Liver (tissue), 9 donors: ENCODE results near the gene MARVELD3. TPM values are rescaled to one million over a fixed set of nuclear protein-coding genes. Genes with fewer than 3 reads are reported as not detected.

Source experiments
- DNase-seq: peaks from one replicate; pipeline ENCODE4 v3.0.0-alpha.2; 2017; ENCODE audit warnings: low spot score
- H3K27ac ChIP-seq, 2 donors: one replicate each; pipeline ENCODE4 v1.7.0; 2013; ENCODE audit warnings: inconsistent platforms in 2 of 2, low read length in 2 of 2, control low read depth in 1 of 2, low read depth in 1 of 2, mild to moderate bottlenecking in 1 of 2
- H3K27me3 ChIP-seq, 4 donors: one replicate each; pipeline versions ENCODE4 v1.6.1 to v1.7.0; 2013; ENCODE audit warnings: low read length in 3 of 4, inconsistent platforms in 1 of 4, mild to moderate bottlenecking in 1 of 4, moderate library complexity in 1 of 4; ENCODE audit not compliant: control insufficient read depth in 4 of 4, insufficient read depth in 4 of 4
- H3K36me3 ChIP-seq, 4 donors: one replicate each; pipeline versions ENCODE4 v1.6.1 to v1.7.0; 2013; ENCODE audit warnings: low read length in 3 of 4, mild to moderate bottlenecking in 3 of 4, low read depth in 1 of 4, moderate library complexity in 1 of 4; ENCODE audit not compliant: control insufficient read depth in 4 of 4, insufficient read depth in 3 of 4
- H3K4me1 ChIP-seq, 4 donors: one replicate each; pipeline versions ENCODE4 v1.6.1 to v1.7.0; 2013; ENCODE audit warnings: low read length in 3 of 4, mild to moderate bottlenecking in 3 of 4, moderate library complexity in 1 of 4; ENCODE audit not compliant: control insufficient read depth in 4 of 4, insufficient read depth in 4 of 4
- H3K4me3 ChIP-seq, 3 donors: one replicate each; pipeline versions ENCODE4 v1.6.1 to v1.7.0; 2013; ENCODE audit warnings: low read length in 3 of 3, control low read depth in 1 of 3, low read depth in 1 of 3, mild to moderate bottlenecking in 1 of 3
- H3K9ac ChIP-seq, 2 donors: one replicate each; pipeline ENCODE4 v1.7.0; 2013; ENCODE audit warnings: low read length in 2 of 2, mild to moderate bottlenecking in 2 of 2, moderate library complexity in 2 of 2, control low read depth in 1 of 2, low read depth in 1 of 2
- H3K9me3 ChIP-seq, 4 donors: one replicate each; pipeline versions ENCODE4 v1.6.1 to v1.7.0; 2013; ENCODE audit warnings: low read length in 3 of 4; ENCODE audit not compliant: control insufficient read depth in 4 of 4
- EGR1 ChIP-seq, 2 donors: IDR thresholded peaks; 2 replicates each; pipeline ENCODE4 v1.6.1; 2016 to 2018; ENCODE audit warnings: antibody characterized with exemption in 2 of 2, low read depth in 2 of 2
- FOXA1 ChIP-seq: IDR thresholded peaks from 2 replicates; pipeline ENCODE4 v1.6.1; 2016; ENCODE audit warnings: antibody characterized with exemption
- FOXA2 ChIP-seq: IDR thresholded peaks from 2 replicates; pipeline ENCODE4 v1.6.1; 2016; ENCODE audit warnings: antibody characterized with exemption
- GABPA ChIP-seq, 2 donors: IDR thresholded peaks in 1 of 2; conservative IDR thresholded peaks in 1 of 2; 2 replicates each; pipeline ENCODE4 v1.6.1; 2016; ENCODE audit warnings: antibody characterized with exemption in 2 of 2, mild to moderate bottlenecking in 1 of 2, moderate library complexity in 1 of 2
- HNF4A ChIP-seq, 2 donors: conservative IDR thresholded peaks; 2 replicates each; pipeline ENCODE4 v1.6.1; 2016; ENCODE audit warnings: antibody characterized with exemption in 2 of 2, mild to moderate bottlenecking in 2 of 2
- HNF4G ChIP-seq: IDR thresholded peaks from 2 replicates; pipeline ENCODE4 v1.6.1; 2016; ENCODE audit warnings: antibody characterized with exemption
- JUND ChIP-seq, 2 donors: IDR thresholded peaks; 2 replicates each; pipeline ENCODE4 v1.6.1; 2016; ENCODE audit warnings: antibody characterized with exemption in 2 of 2
- NR2F2 ChIP-seq: IDR thresholded peaks from 2 replicates; pipeline ENCODE4 v1.6.1; 2016; ENCODE audit warnings: antibody characterized with exemption
- RAD21 ChIP-seq, 2 donors: IDR thresholded peaks; 2 replicates each; pipeline ENCODE4 v1.6.1; 2016; ENCODE audit warnings: antibody characterized with exemption in 2 of 2, mild to moderate bottlenecking in 2 of 2
- RXRA ChIP-seq, 2 donors: IDR thresholded peaks; 2 replicates each; pipeline ENCODE4 v1.6.1; 2017 to 2018; ENCODE audit warnings: antibody characterized with exemption in 2 of 2, mild to moderate bottlenecking in 1 of 2
- SP1 ChIP-seq: IDR thresholded peaks from 2 replicates; pipeline ENCODE4 v1.6.1; 2018; ENCODE audit warnings: antibody characterized with exemption, mild to moderate bottlenecking
- TAF1 ChIP-seq: conservative IDR thresholded peaks from 2 replicates; pipeline ENCODE4 v1.6.1; 2016; ENCODE audit warnings: antibody characterized with exemption, mild to moderate bottlenecking
- YY1 ChIP-seq: IDR thresholded peaks from 2 replicates; pipeline ENCODE4 v1.6.1; 2016; ENCODE audit warnings: antibody characterized with exemption, mild to moderate bottlenecking
- WGBS: extraction: QIAGEN DNeasy Blood & Tissue Kit; methylation state at CpG from one replicate; pipeline ENCODE4 v1.1.7; 2013; 5-methylcytosine and 5-hydroxymethylcytosine counted together
- polyA plus RNA-seq, 2 donors: library from polyadenylated mRNA; stranded (reverse) in 1 of 2; unstranded in 1 of 2; fragments of 200-250 nt in 1 of 2; fragments of >200 nt in 1 of 2; fragmentation: Nextera tagmentation in 1 of 2; extraction: Ambion mirVana in 1 of 2; gene quantifications; one replicate each; pipeline versions ENCODE4 v1.2.1 to v1.2.3, GENCODE V29; 2013 to 2015
- total RNA-seq, 2 donors: library from RNA; depleted of rRNA; stranded (reverse); fragments of >200 nt; gene quantifications; one replicate each; pipeline ENCODE4 v1.2.3, GENCODE V29; 2014
- TF ChIP-seq, protein P1 (sequence below): IDR thresholded peaks from 2 replicates; pipeline ENCODE4 v1.6.1; 2016; ENCODE audit warnings: antibody characterized with exemption
- TF ChIP-seq, protein P2 (sequence below): IDR thresholded peaks from 2 replicates; pipeline ENCODE4 v1.6.1; 2016; ENCODE audit warnings: antibody characterized with exemption, mild to moderate bottlenecking
- TF ChIP-seq, protein P3 (sequence below): fragments of 150-350 bp; IDR thresholded peaks from 2 replicates; pipeline ENCODE4 v1.5.1; 2017; ENCODE audit warnings: improper control_type of control experiment, low read depth, low read length; ENCODE audit not compliant: missing input control
- TF ChIP-seq, protein P4 (sequence below): IDR thresholded peaks from 2 replicates; pipeline ENCODE4 v1.6.1; 2016; ENCODE audit warnings: antibody characterized with exemption
- TF ChIP-seq, protein P5 (sequence below): IDR thresholded peaks from 2 replicates; pipeline ENCODE4 v1.6.1; 2016; ENCODE audit warnings: antibody characterized with exemption
- donor health status: healthy.
- donor health status: healthy.
- donor health status: healthy.
- donor health status: healthy.
- donor health status: healthy.

The MARVELD3 gene
- total and polyA plus RNA-seq, 4 donors = 1.8 to 4.9 (median 4.1) TPM

DNA sequence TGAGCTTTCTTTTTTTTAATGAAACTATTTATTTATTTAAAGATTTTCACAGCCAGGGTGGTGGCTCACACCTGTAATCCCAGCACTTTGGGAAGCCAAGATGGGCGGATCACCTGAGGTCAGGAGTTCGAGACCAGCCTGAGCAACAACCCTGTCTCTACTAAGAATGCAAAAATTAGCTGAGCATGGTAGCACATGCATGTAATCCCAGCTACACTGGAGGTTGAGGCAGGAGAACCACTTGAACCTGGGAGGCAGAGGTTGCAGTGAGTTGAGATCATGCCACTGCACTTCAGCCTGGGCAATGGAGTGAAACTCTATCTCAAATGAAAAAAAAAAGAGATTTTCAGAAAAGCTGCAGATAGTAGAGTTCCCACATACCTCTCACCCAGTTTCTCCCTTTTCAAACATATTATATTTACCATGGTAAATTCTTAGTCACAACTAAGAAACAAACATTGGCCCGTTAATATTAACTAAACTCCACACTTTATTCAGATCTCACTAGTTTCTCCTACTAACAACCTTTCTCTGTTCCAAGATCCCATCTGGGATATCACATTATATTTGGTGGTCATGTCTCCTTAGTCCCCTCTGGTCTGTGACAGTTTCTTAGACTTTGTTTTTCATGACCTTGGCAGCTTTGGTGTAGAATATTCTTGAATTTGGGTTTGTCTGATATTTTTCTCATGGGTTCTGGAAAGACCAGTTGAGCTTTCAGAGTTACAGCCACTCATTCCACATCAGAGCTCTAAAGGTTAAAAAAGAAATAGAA is 41.3 kb upstream of the MARVELD3 start:
- Histone ChIP-seq H3K27ac (peak overlapping the region; percentile 76 to 84), H3K9me3 (no peaks in the 10 kb centered on the region), H3K9ac (peak overlapping the region in 1 of 2 donors; percentile 81), H3K36me3 (no peaks in the 10 kb centered on the region), H3K4me1 (peaks cover 3 to 28% (median 7%) of the 10 kb centered on the region in 4 donors), H3K27me3 (no peaks in the 10 kb centered on the region), H3K4me3 (no peak overlapping the region)
- TF ChIP-seq RXRA (IDR thresholded peaks at IDR 0.05) (peak in 1 of 2 donors; percentile 38), JUND (IDR thresholded peaks at IDR 0.05) (no peak), HNF4A (conservative IDR thresholded peaks at IDR 0.05) (peak in 1 of 2 donors; percentile 31), EGR1 (IDR thresholded peaks at IDR 0.05; ENCODE audit: low read depth in 2 of 2) (no peak)
- TF ChIP-seq, protein P1, sequence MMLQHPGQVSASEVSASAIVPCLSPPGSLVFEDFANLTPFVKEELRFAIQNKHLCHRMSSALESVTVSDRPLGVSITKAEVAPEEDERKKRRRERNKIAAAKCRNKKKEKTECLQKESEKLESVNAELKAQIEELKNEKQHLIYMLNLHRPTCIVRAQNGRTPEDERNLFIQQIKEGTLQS = no peak
- TF ChIP-seq, protein P2, sequence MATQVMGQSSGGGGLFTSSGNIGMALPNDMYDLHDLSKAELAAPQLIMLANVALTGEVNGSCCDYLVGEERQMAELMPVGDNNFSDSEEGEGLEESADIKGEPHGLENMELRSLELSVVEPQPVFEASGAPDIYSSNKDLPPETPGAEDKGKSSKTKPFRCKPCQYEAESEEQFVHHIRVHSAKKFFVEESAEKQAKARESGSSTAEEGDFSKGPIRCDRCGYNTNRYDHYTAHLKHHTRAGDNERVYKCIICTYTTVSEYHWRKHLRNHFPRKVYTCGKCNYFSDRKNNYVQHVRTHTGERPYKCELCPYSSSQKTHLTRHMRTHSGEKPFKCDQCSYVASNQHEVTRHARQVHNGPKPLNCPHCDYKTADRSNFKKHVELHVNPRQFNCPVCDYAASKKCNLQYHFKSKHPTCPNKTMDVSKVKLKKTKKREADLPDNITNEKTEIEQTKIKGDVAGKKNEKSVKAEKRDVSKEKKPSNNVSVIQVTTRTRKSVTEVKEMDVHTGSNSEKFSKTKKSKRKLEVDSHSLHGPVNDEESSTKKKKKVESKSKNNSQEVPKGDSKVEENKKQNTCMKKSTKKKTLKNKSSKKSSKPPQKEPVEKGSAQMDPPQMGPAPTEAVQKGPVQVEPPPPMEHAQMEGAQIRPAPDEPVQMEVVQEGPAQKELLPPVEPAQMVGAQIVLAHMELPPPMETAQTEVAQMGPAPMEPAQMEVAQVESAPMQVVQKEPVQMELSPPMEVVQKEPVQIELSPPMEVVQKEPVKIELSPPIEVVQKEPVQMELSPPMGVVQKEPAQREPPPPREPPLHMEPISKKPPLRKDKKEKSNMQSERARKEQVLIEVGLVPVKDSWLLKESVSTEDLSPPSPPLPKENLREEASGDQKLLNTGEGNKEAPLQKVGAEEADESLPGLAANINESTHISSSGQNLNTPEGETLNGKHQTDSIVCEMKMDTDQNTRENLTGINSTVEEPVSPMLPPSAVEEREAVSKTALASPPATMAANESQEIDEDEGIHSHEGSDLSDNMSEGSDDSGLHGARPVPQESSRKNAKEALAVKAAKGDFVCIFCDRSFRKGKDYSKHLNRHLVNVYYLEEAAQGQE = no peak
- 41% methylated on average over 3 of the region's 3 CpGs for WGBS
- no peak for DNase-seq

DNA sequence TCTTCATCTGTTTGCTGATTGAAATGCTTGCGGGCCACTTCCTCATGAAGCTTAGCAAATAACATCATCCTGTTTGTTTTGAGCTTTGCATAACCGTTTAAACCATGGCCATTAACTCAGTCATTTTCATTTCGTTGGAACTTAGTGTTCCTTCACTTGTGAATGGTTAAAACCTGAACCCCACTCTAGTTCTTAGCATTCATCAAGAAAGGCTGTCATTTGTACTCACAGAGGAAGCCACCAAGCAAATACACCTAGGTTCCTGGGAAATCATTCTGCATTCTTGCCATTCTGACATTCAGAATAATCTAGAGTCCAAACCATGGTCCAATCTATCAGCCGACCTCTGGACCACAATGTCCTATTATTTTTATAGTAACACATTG is 40.7 kb upstream of the MARVELD3 start:
- Histone ChIP-seq H3K4me1 (peaks cover 5 to 25% (median 6%) of the 10 kb centered on the region in 4 donors), H3K9me3 (no peaks in the 10 kb centered on the region), H3K27me3 (no peaks in the 10 kb centered on the region), H3K36me3 (no peaks in the 10 kb centered on the region), H3K4me3 (no peak overlapping the region), H3K9ac (peak overlapping the region in 1 of 2 donors; percentile 81), H3K27ac (peak overlapping the region; percentile 76 to 84)
- TF ChIP-seq, protein P2 = peak; percentile 71
- TF ChIP-seq, protein P3, sequence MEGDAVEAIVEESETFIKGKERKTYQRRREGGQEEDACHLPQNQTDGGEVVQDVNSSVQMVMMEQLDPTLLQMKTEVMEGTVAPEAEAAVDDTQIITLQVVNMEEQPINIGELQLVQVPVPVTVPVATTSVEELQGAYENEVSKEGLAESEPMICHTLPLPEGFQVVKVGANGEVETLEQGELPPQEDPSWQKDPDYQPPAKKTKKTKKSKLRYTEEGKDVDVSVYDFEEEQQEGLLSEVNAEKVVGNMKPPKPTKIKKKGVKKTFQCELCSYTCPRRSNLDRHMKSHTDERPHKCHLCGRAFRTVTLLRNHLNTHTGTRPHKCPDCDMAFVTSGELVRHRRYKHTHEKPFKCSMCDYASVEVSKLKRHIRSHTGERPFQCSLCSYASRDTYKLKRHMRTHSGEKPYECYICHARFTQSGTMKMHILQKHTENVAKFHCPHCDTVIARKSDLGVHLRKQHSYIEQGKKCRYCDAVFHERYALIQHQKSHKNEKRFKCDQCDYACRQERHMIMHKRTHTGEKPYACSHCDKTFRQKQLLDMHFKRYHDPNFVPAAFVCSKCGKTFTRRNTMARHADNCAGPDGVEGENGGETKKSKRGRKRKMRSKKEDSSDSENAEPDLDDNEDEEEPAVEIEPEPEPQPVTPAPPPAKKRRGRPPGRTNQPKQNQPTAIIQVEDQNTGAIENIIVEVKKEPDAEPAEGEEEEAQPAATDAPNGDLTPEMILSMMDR = no peak
- peak in 1 of 2 donors; percentile 21 for TF ChIP-seq EGR1 (IDR thresholded peaks at IDR 0.05; ENCODE audit: low read depth in 2 of 2)
- peak; percentile 23 to 54 for TF ChIP-seq JUND (IDR thresholded peaks at IDR 0.05)
- peak; percentile 75 for TF ChIP-seq HNF4G
- peak; percentile 12 for TF ChIP-seq FOXA1
- TF ChIP-seq, protein P4, sequence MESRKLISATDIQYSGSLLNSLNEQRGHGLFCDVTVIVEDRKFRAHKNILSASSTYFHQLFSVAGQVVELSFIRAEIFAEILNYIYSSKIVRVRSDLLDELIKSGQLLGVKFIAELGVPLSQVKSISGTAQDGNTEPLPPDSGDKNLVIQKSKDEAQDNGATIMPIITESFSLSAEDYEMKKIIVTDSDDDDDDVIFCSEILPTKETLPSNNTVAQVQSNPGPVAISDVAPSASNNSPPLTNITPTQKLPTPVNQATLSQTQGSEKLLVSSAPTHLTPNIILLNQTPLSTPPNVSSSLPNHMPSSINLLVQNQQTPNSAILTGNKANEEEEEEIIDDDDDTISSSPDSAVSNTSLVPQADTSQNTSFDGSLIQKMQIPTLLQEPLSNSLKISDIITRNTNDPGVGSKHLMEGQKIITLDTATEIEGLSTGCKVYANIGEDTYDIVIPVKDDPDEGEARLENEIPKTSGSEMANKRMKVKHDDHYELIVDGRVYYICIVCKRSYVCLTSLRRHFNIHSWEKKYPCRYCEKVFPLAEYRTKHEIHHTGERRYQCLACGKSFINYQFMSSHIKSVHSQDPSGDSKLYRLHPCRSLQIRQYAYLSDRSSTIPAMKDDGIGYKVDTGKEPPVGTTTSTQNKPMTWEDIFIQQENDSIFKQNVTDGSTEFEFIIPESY = peak; percentile 29
- no peak for TF ChIP-seq FOXA2
- TF ChIP-seq RAD21 (IDR thresholded peaks at IDR 0.05) = peak in 1 of 2 donors; percentile 49
- TF ChIP-seq RXRA (IDR thresholded peaks at IDR 0.05) = peak; percentile 66 to 82
- peak; percentile 94 for TF ChIP-seq SP1
- TF ChIP-seq HNF4A (conservative IDR thresholded peaks at IDR 0.05) = peak; percentile 73 to 91
- TF ChIP-seq, protein P1 = peak; percentile 68
- no peak for TF ChIP-seq GABPA (IDR thresholded peaks at IDR 0.05 in 1 of 2, conservative IDR thresholded peaks at IDR 0.05 in 1 of 2)
- TF ChIP-seq, protein P5, sequence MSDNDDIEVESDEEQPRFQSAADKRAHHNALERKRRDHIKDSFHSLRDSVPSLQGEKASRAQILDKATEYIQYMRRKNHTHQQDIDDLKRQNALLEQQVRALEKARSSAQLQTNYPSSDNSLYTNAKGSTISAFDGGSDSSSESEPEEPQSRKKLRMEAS = peak; percentile 61
- peak; percentile 36 for TF ChIP-seq NR2F2
- peak; percentile 92 for TF ChIP-seq YY1
- peak; percentile 80 for TF ChIP-seq TAF1
- 19% methylated on average over 4 of the region's 4 CpGs for WGBS
- DNase-seq = no peak
